Medulla oblongata (tissue), 1 donor: ENCODE data around the gene AKAP13.

ENCODE experiments used
- DNase-seq: peaks from one replicate; pipeline ENCODE4 v3.0.0-alpha.2; 2015; ENCODE audit errors: extremely low spot score

Gene AKAP13

DNA sequence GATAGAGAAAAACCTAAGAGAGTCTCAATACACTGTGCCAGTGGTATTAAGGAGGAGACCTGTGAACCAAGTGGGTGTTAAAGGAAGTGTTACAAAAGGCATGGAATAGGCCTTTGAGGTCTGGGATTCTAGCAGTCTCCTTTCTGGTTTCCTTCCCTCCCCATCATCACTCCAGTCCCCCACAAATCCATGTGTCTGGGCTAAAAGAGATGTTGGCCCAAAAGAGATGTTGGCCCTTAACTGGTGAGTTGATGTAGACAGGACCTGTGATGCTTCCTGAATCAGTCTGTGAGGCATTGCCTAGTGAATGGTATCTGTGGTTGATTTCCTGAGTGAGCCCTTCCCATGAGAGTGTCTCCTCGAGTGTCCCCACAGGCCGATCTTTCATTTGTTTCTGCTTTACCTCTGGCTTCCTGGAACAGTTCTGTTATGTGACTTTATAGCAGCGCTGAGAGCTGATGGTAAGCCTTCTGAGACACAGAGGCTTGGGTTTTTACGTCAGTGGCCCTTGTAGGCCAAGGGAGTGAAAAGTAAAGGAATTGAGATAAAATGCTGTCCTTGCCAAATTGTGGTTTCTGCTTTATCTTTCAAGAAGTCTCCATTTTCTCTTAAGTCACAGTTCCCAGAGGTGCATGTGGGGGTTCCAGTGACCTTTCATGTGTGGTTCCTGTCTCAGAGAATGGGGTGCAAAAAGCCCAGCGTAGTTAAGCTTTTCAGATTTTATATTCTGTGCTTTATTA lies 326.5 kb downstream of the AKAP13 start:
- no peak for DNase-seq

DNA sequence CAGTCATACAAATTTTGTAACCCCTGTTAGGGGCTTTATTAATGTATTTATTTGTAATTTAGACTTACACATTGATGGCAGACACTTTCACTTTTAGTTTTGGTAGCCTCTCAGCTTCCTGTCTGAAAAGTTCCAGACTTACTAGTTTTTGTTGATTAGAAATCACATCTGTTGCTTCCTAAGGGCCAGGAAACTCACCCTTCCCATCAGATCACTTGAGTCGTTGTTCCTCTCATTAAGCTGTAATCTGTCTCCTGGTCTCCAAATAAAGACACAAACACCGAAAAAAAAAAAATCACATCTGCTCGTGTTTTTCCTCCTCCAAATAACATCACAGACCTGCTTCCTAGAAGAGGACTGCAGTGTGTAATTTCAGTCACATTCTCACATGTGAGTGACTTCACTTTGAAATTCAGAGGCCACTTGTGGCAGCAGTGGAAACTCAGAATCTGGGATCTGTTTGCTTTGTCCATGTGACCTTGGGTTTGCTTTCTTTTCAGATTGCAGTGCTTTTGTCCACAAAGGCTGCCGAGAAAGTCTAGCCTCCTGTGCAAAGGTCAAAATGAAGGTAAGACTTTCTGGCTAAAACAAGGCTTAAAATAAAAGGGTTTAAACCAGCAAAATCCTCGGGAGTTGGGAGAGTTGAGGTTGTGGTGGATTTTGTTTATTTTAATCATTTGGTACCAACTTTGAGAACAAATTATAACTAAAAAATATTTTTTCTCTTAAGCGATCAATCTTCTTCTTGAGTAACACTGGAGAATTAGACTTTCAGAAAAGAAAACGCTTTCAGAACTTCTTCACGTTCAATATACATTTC lies 327.3 kb downstream of the AKAP13 start:
- peak; percentile 71 for DNase-seq

DNA sequence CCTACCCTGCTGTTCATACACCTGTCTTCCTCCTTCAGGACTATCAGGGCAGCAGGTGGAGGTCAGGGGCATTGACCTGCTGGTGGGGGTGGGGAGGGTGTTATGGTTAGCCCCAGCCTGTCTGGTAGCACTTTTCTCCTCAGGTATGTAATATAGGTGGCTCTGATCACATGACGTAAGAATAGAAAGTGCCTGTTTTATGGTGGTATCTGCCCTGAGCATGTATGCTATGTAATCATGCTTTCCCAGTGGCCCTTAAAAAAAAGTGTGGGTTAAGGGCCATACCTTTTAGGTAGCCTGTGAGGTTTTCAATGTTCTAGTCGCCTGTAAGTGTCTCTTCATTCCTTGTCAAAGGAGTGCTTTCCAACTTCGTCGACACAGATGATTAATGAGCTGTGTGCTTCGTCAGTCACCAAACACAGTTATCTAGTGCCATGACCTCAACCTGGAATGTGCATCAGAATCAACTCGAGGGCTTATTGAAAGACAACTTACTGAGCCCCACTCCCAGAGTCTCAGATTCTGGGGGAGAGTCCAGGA lies 328.1 kb downstream of the AKAP13 start:
- no peak for DNase-seq

DNA sequence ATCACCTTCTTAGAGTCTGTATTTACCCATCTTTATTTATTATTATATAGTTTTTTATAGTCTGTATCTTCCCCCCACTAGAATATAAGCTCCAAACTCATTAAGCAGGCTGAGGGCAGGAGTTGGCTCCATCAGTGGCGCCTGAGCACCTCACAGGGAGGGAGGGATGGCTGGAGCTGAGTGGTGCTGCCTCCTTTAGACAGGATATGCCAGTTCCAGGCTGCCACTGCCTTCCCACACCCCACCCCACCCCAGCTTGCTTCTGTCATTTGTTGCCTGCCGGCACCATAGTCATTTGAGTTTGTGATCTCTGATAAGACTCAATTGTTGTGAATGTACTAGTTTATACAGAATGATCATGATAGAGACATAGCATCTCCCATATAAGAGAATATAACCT lies 328.8 kb downstream of the AKAP13 start:
- no peak for DNase-seq

- DNase-seq = no peak
Measured at GRCh38 chr15:85710340-85710842, 330.0 kb downstream of the AKAP13 start.

DNA sequence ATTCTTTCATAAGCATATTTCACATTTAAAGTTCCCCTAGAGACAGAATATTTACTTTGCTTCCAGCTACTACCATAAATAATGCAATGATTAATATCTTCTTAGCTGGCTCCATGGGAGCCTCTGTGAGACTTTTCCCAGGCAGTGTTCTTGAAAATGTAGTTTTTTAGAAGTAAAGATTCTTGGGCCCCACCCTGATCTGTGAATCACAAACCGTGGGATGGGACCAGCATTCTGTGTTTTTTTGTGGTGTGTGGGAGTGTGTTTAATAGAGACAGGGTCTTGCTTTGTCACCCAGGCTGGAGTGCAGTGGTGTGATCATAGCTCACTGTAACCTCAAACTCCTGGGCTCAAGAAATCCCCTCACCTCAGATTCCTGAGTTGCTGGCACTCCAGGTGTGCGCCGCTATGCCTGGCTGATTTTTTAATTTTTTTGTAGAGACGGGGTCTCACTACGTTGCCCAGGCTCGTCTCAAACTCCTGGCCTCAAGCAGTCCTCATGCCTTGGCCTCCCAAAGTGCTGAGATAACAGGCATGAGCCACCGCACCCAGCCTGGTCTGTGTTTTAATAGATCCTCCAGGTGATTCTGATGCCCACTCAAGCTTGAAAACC lies 331.3 kb downstream of the AKAP13 start:
- DNase-seq = no peak

DNA sequence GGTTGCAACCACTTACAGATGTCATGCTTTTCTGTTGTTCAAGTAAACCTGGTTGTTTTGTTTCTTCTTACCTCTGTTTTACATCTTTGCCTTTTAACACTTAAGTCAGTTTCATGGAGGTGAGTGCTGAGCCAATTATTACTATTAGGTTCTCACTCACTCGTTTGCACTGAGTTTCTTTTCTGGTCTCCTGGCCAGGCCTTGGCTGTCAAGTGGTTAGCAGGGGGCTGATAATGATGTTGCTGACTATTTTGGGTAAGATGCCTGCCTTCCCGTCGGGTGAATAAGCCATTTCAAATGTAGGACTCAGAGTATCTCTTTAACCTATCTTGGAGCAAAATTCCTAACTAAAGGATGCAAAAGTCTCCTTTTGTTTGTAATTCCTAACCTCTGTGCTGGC lies 335.9 kb downstream of the AKAP13 start:
- DNase-seq = no peak

GRCh38 chr15:85717212-85717611 lies 336.8 kb downstream of the AKAP13 start:
- DNase-seq = no peak

- no peak for DNase-seq
Measured at GRCh38 chr15:85718271-85718971, 338.0 kb downstream of the AKAP13 start.

DNA sequence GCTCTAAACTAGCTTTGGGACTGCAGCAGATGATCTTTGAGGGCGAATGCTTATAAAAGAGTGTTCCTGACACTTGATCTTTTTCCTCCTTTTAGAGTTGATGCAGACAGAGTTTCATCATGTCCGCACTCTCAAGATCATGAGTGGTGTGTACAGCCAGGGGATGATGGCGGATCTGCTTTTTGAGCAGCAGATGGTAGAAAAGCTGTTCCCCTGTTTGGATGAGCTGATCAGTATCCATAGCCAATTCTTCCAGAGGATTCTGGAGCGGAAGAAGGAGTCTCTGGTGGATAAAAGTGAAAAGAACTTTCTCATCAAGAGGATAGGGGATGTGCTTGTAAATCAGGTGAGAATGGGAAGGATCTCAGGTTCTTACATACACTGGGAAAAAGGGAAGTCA lies 338.6 kb downstream of the AKAP13 start:
- DNase-seq = no peak

DNA sequence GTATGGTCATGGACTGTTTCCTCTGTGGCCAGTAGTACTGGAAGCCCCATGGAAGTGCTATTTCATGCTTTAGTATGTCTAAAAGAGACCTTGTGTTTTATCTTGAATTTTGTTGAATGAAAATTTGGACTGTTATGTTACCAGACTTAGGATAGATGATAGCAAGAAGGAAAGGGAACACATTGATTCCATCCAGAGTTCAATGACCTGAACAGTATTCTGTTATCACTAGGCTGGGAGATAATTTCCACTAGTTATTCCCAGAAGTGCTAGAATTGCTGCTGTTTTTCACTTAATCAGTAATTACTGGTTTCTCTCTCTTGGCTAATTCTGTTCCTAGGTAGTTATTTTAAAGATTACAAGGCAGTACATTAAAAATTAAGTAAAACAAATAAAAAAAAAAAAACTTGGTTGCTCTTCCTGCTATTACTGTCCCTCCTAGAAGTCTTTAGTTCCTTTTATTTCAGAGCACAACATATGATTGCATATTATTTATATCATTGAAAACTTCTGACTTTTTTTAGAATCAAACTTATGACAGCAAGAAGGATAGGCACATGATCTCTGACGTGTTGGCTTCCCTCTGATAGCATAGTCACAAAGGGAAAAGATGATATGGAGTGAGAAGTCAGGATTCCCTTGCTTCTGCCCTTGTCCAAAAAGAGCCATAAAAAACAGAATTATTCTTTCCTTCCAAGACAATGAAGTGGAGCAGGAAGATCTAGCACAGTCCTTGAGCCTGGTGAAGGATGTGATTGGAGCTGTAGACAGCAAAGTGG lies 342.2 kb downstream of the AKAP13 start:
- no peak for DNase-seq

DNA sequence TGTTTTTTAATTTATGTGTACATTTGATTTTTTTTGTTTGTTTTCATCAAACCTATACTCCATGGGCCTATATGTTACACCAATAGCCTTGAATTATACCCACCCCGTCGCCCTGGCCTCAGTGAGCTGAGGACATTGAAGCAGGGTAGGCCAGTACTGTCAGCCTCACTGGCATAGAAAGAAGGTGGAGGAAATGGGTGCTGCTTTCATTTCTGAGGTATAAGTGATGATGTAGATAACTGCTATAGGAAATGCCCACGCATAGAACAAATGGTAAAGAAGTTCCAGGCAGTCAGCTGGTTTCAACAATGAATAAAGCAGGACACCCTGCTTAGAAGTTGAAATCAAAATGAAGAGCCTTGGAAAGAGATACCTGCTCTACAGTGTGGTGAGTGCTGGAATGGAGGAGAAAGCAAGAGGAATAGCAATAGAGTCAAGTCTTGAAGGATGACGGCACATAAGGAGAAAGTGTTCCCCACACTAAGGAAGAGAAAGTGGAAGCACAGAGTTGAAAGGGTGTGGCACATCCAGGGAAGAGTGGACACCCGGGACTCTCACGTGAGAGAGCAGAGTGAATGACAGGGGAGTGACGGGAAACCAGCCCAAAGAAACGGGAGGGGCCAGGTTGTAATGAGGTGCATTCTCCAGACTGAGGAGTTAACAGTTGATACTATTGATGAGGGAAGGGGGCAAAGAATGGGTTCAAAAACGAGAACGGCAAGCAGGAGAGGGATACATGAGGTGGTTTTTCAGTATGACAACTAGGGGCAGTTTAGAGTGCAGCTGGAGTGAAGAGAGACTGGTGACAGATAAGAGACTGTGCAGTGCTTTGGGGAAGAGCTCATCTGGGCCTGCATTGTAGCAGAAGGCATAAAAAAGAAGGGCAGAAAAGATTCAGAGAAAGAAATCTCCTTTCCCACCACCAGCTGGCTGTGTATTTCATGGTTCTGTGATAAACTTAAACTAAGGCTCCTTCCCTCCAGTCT lies 343.9 kb downstream of the AKAP13 start:
- DNase-seq = no peak

DNA sequence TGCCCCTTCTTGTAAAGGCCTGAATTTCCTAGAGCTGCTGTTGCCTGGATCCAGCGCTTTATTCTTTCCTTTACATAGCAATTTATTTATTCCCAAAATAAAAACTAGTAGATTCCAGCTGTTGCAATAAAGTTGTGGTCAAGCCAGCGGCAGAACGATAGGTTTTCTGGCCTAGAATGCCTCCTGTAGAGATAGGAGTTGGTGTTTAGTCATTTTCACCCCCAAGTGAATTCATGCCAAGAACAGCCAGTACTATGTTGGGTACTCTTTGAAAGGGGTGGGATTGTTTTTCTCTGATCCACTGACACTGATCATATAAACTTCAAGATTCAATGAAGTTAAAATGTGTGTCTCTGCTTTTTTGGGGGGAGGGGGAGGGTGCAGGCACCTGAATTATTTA lies 344.6 kb downstream of the AKAP13 start:
- DNase-seq = no peak

DNA sequence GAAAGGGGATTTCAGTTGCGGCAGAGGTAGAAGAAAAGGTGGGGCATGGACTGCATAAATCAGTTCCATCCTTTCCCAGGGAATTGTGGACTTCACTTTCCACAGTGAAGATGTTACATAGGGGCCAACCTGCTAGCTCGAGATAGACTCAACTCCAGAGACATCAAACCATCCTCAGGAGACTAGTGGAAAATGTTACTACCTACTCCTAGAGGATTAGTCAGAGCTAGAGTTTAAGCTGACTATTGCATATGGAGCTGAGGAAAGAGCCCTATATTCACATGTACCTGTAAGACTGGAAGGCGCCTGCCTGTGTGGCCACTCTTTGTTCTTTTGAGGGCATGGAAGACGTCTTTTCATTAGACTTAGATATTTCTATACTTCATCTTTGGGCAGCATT lies 345.2 kb downstream of the AKAP13 start:
- no peak for DNase-seq

GRCh38 chr15:85726454-85726853 lies 346.1 kb downstream of the AKAP13 start:
- DNase-seq = no peak

DNA sequence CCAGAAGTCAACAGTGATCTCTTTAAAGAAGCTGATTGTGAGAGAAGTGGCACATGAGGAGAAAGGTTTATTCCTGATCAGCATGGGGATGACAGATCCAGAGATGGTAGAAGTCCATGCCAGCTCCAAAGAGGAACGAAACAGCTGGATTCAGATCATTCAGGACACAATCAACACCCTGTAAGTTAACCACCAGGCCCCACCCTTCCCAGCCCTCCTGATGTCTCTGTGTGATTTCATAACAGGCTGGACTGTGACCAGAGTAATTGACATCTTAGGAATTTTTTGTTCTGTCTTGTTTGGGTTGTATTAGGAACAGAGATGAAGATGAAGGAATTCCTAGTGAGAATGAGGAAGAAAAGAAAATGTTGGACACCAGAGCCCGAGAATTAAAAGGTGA lies 346.7 kb downstream of the AKAP13 start:
- no peak for DNase-seq

DNA sequence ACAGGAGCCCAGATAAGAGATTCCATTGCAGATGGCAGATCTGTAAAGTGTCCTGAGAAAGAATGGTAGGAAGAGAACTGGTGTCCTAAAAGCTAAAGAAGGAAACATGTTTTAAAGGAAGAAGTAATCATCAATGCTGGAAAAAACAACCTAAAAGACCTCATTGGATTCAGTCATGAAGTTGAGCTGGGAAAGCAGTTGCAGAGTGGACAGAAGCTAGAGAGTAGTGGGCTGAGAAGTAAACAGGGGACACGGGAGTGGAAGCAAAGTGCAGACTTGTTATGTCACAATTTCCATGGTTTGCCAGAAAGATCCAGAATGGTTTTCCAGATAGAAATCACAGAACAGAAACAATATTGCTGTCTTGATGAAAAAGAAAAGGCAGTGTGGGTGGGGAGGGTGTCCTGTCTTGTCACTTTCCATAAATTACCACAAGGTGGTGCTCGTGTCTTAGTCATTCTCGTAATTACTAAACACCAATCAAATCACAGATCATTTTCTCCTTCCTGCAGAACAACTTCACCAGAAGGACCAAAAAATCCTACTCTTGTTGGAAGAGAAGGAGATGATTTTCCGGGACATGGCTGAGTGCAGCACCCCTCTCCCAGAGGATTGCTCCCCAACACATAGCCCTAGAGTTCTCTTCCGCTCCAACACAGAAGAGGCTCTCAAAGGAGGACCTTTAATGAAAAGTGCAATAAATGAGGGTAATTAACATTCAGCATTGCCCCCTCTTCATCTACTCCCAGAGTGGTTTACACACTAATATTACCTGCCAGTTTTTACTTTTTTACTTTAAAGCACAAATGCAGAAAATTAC lies 349.8 kb downstream of the AKAP13 start:
- peak; percentile 85 for DNase-seq

- DNase-seq = no peak
Measured at GRCh38 chr15:85733416-85733815, 353.0 kb downstream of the AKAP13 start.

DNA sequence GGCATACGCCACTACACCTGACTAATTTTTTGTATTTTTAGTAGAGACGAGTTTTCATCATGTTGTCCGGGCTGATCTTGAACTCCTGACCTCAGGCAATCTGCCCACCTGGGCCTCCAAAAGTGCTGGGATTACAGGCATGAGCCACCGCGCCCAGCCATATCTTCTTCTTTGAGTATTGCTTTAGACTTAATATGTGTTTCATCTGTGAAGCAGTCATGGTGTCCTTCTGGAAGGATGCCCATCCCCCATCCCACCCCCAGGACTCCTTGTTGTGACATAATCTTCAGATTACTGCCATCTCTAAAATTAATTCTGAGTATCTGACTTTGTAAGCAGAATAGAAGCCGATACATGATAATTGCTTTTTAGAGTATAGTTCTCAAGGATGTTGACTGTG lies 356.7 kb downstream of the AKAP13 start:
- no peak for DNase-seq
